ENCODE results near the gene ZNF264.
A peak's percentile ranks its signal among the peaks of the same experiment; 100 is the strongest.
"Not testable (repeated sequence)": the region's sequence is repeated elsewhere in the genome, so short reads cannot be mapped to it uniquely, and the experiment has no call there.

The ZNF264 gene

DNA sequence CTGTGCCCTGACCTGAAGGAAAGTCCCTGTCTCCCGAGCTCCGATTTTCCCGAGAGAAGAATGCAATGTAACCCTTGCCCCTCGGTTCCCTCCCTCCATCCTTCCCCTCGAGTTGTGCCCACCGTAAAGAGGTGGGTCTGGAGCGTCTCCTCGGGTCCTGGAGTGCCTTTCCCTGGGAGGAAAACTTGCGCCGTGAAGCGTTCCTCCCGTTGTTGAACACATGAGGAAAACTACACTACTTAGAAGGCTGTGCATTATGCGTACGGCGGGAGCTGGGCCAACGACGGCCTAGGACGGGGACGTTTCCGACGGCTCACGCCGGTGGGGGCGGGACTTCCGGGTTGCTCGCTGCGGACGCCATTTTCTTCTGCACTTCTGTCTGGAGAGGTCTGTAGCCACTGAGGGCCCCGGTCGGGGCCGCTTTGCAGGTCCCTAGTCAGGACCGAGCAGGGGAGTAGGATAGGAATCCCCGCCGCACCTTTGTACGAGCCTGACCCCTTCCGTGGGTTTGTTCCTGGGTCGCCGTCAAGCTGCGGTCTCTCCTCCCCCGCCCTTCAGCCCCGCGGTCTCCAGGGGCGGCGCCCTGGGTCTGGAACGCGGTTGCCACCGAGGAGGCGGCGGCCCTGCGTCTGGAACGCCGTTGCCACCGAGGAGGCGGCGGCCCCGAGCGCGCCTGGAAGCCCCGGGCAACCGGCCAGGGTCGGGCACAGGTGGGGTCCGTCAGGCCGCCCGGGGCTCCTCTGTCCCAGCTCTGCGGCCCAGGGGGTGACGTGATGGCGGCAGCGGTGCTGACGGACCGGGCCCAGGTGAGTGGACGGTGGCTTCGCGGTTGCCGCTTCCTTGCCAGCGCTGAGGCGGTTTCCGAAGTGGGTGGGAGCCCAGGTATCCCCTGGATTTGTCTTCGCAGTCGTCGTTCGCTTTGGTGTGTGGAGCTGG is at the start of gene ZNF264:
Gene ZNF264 (plus strand): TSS at position 360 of the 936 bp plus-strand sequence. CDS start 414 bp downstream, at position 774.
- DNase-seq (ENCODE audit: low read depth): peak; percentile 71

DNA sequence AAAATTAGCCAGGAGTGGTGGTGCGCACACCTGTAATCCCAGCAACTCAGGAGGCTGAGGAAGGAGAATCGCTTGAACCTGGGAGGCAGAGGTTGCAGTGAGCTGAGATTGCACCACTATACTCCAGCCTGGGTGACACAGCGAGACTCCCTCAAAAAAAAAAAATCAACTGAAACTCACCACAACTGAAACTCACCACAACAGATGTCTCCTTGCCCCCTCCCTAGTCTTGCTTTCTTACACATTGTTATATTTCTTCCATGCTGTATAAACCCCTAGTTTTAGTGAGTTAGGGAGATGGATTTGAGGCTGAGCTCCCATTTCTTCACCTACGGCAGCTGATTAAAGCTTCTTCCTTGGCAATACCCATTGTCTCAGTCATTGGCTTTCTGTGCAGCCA is 49.6 kb upstream of the ZNF264 start:
- no peak for DNase-seq (ENCODE audit: low read depth)

DNA sequence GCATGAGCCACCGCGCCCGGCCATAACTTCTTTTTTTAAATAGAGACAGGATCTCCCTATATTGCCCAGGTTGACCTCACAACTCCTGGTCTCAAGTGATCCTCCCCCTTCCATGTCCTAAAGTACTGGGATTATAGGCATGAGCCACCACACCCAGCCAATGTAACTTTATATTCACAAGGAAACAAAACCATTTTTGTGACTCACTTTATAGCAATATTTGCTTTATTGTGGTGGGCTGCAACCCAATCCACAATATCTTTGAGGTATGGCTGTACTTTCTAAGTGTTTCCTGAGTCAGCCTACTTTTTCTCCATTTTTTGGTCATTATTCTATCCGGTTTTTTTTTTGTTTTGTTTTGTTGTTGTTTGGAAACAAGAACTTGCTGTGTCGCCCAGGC is 38.4 kb upstream of the ZNF264 start:
- DNase-seq (ENCODE audit: low read depth): no peak

DNA sequence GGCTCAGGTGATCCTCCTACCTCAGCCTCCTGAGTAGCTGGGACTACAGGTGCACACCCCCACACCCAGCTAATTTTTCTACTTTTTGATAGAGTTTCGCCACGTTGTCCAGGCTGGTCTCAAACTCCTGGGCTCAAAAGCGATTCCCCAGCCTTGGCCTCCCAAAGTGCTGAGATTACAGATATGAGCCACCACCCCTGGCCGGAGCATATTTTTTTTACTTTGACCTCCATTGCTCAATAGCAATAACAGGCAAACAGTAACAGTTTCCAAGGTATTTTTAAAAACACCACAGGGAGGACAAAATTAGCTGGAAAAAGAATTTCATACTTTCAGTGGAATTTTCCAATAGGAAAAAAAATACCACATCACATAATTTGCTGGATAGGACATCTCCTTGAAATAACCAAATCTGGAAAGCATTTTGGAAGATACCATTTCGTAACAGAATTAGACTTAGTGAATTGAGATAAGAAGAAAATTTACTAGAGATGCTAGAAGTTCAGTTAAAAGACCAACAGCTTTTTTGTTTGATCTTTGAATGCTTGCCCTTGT is 29.2 kb upstream of the ZNF264 start:
- DNase-seq (ENCODE audit: low read depth): no peak

DNA sequence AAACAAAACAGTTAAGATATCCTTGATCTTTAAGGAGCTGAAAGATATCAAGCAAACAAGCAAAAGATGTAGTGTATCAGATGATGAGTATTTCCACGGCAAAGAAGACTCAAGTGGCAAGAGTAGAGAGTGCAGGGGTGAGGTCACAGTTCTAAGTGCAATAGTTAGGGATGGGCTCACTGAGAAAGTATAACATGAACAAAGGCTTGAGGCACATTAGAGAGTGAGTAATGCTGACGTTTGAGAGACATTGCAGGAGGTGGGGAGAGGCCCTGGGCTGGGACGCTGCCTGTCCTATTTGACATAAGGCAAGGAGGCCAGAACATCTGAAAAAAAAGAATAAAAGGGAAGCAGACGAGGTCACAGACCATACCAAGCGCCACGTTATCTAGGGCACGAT is 25.5 kb upstream of the ZNF264 start:
- DNase-seq (ENCODE audit: low read depth): no peak

DNA sequence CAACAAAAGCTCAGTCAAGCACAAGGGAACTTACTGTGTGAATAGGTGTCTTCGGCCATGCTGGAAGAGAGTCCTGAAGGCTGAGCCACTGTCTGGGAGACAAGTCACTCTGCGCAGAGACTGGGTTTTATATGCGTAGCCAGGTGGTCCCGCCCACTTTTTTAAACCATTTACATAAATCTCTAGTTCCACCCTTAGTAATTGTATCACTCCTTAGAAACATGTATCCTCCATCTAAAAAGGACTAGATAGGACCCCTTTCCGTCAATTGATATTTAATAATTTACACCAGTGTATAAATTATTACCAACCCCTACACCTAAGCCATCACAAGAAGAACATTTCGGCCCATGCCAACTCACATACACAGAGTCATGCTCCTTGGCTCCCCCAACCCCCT is 23.9 kb upstream of the ZNF264 start, which contains the start of gene DUXA:
Gene DUXA (minus strand): TSS at position 101 of the 400 bp plus-strand sequence. CDS start 42 bp downstream, at position 59.
- no peak for DNase-seq (ENCODE audit: low read depth)

DNA sequence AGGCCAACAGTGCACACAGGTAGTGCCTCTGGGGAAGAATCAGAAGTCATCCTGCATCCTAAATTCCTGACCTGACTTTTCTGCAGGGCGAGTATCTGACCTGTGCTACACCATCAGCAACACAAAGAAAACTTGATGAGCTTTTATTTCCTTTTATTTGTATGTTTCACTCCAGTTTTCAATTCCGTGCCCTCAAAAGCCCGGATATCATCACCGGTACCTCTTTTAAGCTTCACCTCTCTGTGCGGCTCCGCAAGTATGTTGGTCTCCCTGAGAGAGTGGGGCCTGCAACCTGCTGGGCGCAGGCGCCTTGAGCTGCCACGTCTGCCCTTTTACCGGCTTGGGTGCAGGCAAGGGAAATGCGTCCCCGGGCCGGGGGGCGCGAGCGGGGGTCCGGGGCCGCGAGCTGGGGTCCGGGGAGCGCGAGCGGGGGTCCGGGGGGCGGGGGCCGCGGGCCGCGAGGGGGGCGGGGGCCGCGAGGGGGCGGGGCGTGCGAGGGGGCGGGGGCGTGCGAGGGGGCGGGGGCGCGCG is 19.7 kb upstream of the ZNF264 start:
- DNase-seq (ENCODE audit: low read depth): no peak

DNA sequence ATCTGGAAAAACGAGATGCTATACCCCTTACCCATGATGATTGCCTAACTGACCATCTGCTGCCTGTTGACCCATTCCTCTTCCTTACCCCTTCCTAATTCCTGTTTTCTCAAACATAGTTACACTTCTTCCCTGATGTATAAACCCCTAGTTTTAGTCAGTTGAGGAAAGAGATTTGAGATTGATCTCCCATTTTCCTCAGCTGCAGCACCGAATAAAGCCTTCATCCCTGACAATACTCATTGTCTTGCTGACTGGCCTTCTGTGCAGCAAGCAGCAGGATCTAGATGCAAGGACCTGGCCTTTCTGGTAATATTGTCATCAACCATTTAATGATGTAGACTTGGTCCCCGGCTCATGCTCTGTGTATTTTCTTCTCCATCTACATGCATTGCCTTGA is 999 bp upstream of the ZNF264 start:
- no peak for DNase-seq (ENCODE audit: low read depth)

DNA sequence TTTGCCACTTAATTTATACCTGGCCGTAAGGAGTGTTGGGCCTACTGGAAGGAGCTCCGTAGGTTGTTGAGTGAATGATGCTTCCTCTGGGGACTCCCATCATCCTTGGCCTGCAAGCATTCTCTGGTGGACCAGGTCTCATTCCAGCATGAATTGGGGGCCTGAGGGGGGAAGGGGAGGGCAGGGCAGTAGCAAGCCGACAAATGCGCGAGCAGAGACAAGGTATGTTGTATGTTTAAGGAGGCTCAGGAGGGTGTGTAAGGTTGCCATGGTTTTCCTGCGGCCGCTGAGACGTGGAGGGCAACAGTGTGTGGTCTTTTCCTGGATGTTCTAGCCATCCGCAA is 749 bp downstream of the ZNF264 start:
- no peak for DNase-seq (ENCODE audit: low read depth)

DNA sequence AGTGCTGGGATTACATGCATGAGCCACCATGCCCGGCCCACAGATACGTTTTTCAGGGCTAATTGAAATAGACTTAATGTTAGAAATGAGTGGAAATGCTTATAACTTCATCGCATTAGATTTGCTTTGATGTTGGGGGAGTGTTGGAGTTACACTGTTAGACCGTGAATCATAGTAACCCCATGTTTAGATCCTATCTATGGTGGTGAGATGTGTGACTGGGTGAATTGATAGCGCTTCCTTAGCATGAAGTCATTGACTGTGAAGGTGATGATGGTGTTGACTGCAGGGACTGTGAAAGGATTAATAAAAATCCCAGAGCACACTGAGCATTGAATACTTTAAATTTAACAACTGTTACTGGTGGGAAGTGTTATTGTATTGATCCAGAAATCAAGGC is 1.7 kb downstream of the ZNF264 start:
- DNase-seq (ENCODE audit: low read depth): no peak

DNA sequence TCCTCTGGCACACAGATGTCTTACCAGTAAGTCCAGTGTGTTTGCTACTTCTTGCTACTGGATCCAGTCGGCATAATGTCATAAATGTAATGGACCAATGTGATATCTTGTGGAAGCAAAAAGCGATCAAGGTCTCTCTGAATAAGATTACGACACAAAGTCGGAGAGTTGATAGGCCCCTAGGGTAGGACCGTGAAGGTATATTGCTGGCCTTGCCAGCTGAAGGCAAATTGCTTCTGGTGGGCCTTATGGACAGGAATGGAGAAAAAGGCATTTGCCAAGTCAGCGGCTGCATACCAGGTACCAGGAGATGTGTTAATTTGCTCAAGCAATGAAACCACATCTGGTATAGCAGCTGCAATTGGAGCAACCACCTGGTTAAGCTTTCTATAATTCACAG is 6.6 kb downstream of the ZNF264 start:
- DNase-seq (ENCODE audit: low read depth): not testable (repeated sequence)

DNA sequence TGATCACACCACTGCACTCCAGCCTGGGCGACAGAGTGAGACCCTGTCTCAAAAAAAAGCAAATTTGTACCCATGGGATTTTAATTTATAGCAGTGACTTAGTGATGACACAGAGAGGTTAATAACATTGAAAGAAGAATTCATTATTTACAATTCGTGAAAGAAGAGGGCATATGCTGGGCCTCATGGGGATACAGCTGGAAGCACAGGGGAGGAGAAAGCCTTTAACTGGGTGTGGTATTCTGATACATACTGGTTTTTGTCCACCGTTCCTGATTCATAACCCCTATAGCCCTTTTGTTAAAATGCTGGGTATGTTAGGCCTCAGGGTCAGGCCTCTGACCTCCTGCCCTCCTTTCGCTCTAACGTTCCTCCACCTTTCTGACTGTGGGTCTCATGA is 10.9 kb downstream of the ZNF264 start:
- no peak for DNase-seq (ENCODE audit: low read depth)

DNA sequence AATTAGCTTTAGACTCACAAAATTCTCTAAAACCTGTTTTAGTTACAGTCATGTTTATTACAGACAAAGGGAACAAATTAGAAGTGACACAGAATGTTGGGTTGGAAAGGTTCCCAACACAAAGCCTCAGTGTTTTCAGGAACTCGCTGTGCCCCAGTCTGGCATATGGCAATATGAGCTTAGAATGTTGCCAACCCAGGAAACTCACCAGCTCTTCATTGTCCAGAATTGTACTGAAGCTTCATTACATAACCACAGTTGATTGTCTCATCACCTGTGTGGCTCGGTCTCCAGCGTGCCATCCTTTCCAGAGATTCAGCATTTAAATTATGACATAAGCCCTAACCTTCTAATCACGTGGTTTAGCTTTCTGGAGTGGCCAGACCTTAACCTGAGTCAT is 19.1 kb downstream of the ZNF264 start:
- no peak for DNase-seq (ENCODE audit: low read depth)

DNA sequence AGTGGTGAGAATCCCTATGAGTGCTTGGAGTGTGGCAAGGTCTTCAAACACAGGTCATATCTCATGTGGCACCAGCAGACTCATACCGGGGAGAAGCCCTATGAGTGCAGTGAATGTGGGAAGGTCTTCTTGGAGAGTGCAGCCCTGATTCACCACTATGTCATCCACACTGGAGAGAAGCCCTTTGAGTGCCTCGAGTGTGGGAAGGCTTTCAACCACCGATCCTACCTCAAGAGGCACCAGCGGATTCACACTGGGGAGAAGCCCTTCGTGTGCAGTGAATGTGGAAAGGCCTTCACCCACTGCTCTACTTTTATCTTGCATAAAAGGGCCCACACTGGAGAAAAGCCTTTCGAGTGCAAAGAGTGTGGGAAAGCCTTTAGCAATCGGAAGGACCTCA is 20.8 kb downstream of the ZNF264 start:
- no peak for DNase-seq (ENCODE audit: low read depth)

DNA sequence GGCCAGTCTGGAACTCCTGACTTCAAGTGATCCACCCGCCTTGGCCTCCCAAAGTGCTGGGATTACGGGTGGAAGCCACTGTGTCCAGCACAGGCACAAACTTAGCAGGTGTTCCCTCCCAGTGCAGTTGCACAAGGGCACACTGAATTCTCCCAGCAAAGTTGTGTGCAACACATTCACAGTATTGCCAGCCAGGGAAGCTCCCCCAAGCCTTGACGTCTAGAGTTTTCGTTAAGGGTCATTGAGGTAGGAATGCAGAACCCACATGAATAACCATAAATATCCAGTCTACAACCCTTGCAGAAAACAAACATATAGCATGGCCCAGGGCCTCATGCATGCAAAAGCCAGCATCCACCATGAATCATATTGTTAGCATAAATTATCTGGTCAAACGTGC is 36.2 kb downstream of the ZNF264 start:
- no peak for DNase-seq (ENCODE audit: low read depth)

DNA sequence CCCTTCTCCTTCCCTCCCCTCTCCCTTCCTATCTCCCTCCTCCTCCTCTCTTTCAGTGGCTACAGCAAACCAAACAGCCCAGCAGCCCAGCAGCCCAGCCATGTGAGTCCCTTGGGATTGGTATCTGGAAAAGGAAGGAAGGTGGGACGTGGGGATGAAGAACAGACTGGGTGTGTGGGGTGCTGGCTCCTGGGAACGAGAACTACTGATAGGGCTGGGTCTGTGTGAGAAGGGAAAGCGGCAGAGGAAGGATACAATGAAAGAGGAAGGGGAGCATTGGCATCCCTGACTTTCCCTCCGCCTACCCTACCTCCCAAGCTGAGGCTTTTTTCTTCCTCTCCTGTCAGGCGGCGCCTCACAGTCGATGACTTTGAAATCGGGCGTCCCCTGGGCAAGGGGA is 40.4 kb downstream of the ZNF264 start:
- no peak for DNase-seq (ENCODE audit: low read depth)

DNA sequence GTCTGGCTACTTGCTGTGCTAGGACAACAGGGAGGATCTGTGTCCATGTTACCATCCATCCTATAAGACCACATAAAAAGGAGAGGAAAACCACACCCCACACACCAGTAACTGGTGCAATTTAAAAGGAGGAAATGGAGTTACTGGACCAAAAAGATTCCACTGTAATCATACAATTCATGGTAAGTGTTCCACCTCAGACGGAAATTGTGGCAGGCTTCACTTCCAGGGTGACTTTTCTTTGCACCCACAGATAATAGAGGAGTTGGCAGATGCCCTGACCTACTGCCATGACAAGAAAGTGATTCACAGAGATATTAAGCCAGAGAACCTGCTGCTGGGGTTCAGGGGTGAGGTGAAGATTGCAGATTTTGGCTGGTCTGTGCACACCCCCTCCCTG is 41.9 kb downstream of the ZNF264 start:
- DNase-seq (ENCODE audit: low read depth): no peak

DNA sequence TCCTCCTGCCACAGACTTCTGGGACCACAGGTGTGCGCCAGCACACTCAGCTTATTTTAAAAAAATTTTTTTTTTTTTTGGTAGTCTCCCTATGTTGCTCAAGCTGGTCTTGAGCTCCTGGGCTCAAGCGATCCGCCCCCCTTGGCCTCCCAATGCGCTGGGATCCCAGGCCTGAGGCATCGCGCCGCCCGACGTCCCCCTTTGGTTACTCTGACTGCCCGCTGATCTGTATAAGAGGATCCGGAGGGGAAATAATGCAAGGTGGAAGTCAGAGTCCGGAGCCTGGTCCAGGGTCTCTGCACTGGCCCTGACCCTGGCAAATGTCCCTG is 48.6 kb downstream of the ZNF264 start:
- DNase-seq (ENCODE audit: low read depth): no peak

DNA sequence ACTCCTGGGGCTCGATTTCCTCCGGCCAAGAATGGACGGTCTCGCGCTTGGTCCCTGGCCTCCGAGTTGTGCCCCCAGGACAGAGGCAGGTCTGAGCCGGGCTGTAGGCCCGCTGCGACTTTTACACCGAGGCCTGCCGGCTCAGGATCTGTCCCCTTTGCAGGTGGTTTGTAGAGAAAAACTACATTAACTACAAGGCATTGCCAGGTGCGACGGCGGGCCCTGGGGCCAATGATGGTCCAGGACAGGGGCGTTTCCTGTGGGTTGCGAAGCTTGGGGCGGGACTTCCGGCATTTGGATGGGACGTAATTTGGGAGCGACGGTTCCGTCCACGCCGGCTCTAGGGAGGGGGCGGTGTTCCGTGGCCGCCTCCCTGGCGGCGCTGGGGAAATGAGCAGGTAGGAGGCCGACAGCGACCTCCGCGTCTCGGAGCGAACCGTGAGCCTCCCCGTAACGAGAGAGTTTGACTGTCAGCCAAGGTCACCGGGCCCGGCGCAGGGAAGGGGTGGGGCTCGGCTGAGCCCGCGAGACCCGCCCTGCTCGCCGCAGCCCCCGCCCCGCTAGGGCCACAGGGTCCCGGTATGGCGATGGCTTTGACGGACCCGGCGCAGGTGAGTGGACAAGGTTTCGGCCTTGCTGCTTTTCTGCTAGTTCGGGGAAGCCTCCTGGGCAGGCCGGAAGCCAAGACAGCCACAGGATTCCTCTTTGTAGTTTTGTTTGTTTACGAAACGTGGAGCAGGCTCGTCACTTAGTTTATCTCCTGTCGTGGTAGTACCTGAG is 49.2 kb downstream of the ZNF264 start, which contains the start of gene ZNF805:
Gene ZNF805 (plus strand): TSS at position 322 of the 780 bp plus-strand sequence. CDS start 260 bp downstream, at position 582.
- DNase-seq (ENCODE audit: low read depth): peak; percentile 83

DNA sequence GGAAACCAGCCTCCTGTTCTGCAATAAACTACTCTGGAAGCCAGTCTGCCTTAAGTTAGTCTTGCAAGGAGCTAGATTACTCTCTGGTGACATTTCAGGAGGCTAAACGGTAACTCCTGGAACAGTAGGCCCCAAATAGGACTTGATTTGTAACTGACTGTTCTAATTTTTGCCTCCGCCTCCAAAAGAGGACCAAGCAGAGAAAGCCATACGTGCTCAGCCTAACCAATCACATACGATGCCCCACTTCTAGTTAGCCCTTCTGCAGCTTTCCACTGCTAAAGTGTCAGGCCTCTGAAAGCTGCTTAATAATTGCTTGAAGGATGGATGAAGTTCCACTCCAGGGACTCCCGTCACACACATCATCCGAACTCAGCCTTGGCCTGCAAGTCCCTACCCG is 49.9 kb downstream of the ZNF264 start:
- no peak for DNase-seq (ENCODE audit: low read depth)

DNA sequence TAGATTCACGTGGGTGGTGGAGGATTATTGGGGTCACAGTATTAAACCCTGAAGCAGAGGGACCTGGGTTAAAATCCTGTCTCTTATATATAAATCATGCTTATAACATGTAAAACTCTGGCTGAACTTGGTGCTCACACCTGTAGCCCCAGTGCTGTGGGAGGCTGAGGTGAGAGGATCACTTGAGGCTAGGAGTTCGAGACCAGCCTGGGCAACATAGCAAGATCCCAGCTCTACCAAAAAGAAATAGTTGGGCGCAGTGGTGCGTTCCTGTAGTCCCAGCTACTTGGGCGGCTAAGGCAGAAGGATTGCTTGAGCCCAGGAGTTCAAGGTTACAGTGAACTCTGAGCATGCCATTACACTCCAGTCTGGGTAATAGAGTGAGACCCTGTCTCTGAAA is 51.5 kb downstream of the ZNF264 start:
- DNase-seq (ENCODE audit: low read depth): no peak

DNA sequence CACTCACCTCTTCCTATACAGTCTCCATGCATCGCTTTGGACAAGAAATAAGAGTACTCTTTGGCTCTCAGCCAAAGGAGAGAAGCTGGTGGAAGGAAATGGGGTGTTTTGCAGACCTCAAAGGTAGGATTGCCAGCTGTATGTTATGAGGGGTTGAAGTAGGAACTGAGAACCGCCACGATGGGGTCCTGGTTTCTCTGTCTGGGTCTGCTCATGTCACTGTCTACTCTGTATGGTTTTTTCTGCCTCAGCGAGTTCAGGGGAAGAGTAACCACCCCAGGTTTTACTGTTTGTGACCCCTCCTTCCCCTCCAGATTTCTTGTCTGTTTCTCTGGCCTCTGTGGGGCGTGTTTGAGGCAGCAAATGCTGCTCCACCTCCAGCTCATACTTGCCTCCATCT is 53.2 kb downstream of the ZNF264 start:
- DNase-seq (ENCODE audit: low read depth): no peak

DNA sequence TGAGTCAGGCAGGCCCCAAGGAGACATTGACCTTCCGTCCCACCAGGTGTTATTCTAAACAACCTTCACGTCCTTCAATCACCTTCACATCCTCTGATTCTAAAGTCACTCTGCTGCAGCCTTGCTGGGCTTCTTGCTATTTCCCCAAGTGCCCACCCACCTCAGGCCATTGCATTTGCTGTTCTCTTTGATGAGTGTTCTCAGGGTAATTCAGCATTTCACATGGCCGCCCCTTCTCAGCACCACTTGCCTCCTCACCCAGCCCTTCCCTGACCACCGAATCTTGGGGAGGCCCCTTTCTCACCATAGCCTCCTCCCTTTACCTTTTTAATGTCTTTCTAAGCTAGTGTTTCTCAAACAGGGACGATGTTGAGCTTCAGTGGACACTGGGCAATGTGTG is 53.8 kb downstream of the ZNF264 start:
- no peak for DNase-seq (ENCODE audit: low read depth)

Measured in GM04504 (cell line).